Measurements from ENCODE around the gene SLC30A7. TPM values are rescaled to one million over a fixed set of nuclear protein-coding genes. Genes with fewer than 3 reads are reported as not detected.

The SLC30A7 gene
- total RNA-seq, 1 donor: 75.3 TPM

DNA sequence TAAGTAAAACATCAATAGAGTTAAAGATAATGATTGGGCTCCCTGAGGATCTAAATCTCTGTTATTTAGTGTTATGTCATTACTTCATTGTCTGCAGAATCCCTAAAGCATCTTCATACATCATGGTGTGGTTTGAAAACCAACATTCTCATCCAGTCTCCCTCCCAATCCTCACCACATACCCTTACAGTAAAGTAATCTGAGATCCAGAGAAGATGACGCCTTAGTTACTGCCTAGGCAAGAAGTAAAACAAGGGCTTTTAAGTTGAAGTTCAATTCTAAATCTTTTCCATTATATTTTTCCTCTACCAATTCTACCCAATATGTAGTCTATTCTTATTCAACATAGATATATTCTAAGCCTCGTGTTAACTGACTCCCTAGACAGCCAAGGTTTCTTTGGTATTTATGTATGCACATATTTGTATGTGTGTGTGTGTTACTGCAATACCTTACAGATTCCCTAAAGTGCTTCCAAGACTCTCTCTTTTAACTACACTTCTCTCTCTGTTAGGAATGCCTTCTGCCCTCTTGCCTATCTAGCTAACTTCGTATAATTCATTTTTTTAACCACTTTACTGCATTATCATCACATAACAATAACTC is 112.4 kb downstream of the SLC30A7 start:
- no peak for DNase-seq (ENCODE audit: low read depth)
- TF ChIP-seq, protein P1, sequence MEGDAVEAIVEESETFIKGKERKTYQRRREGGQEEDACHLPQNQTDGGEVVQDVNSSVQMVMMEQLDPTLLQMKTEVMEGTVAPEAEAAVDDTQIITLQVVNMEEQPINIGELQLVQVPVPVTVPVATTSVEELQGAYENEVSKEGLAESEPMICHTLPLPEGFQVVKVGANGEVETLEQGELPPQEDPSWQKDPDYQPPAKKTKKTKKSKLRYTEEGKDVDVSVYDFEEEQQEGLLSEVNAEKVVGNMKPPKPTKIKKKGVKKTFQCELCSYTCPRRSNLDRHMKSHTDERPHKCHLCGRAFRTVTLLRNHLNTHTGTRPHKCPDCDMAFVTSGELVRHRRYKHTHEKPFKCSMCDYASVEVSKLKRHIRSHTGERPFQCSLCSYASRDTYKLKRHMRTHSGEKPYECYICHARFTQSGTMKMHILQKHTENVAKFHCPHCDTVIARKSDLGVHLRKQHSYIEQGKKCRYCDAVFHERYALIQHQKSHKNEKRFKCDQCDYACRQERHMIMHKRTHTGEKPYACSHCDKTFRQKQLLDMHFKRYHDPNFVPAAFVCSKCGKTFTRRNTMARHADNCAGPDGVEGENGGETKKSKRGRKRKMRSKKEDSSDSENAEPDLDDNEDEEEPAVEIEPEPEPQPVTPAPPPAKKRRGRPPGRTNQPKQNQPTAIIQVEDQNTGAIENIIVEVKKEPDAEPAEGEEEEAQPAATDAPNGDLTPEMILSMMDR (IDR thresholded peaks at IDR 0.05; ENCODE audit: insufficient read depth, low read length): no peak
- no peak overlapping the region for H3K4me3 ChIP-seq (ENCODE audit: low read depth, low read length)

- no peak overlapping the region for H3K4me3 ChIP-seq (ENCODE audit: low read depth, low read length)
- TF ChIP-seq, protein P1 (IDR thresholded peaks at IDR 0.05; ENCODE audit: insufficient read depth, low read length): no peak
- no peak for DNase-seq (ENCODE audit: low read depth)
Measured at GRCh38 chr1:101013776-101014175, 117.9 kb downstream of the SLC30A7 start.

- no peak overlapping the region for H3K4me3 ChIP-seq (ENCODE audit: low read depth, low read length)
- TF ChIP-seq, protein P1 (IDR thresholded peaks at IDR 0.05; ENCODE audit: insufficient read depth, low read length): no peak
- DNase-seq (ENCODE audit: low read depth): no peak
Measured at GRCh38 chr1:101017448-101017847, 121.6 kb downstream of the SLC30A7 start.

- no peak overlapping the region for H3K4me3 ChIP-seq (ENCODE audit: low read depth, low read length)
- peak; percentile 72 for DNase-seq (ENCODE audit: low read depth)
- TF ChIP-seq, protein P1 (IDR thresholded peaks at IDR 0.05; ENCODE audit: insufficient read depth, low read length): no peak
Measured at GRCh38 chr1:101022294-101022693, 126.4 kb downstream of the SLC30A7 start.

DNA sequence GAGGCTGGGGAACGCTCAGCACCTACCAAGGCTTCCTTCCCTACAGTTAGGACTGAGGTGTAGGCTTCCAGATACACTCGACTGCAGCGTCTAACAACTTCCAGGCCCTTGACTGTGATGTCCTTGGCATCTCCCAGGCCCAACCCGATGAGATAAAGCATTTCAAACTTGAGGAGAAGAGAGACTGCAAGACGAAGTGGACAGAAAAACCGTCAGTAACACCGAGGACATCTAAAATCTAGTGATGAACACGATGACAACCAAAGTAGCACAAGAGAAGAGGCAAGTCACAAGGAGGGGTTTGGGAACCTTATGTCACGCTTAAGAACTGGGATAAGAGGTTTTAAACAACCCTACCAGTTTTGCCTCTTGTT is 129.4 kb downstream of the SLC30A7 start:
- no peak for DNase-seq (ENCODE audit: low read depth)
- TF ChIP-seq, protein P1 (IDR thresholded peaks at IDR 0.05; ENCODE audit: insufficient read depth, low read length): no peak
- H3K4me3 ChIP-seq (ENCODE audit: low read depth, low read length): peak overlapping the region; percentile 83

DNA sequence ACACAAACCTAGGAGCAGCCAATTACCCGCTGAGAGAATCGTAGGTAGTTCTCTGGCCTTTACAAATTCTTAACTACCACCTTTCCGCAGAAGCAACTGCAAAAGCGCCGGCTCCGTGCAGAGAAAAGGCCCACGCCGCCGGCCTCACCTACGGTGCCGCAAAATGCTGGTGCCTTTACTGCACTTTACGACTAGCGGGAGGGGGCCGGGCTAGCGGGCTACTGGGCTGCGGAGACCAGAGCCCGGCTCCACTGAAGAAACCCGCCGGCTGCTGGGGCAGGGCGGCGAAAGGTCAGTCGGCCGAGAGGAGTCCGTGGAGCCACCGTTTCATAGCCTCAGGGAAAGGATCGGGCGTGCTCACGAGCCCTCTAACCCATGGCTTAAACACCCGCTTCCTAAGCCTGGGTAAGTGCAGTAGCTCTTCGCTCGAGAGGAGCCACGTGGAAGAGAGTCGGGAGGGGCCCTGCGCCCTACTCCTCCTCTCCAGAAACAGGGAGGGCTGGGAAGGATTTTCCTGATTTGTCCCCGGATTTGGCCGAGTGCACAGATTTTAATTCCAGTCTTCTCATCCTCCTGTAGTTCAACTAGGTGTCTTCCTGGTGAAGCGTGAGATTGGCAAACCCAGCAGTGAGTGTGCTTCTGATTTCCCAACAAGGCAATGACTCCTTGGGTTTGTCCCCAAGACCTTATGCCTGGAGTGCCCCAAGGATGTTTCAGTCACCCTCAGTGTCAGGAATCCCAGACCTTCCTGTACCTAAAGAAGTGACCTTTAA is 130.0 kb downstream of the SLC30A7 start, which contains the start of gene DPH5:
TSS of gene DPH5 (minus strand) at position 128 of the 773 bp plus-strand sequence. CDS start 341 bp downstream, outside the sequence.
- H3K4me3 ChIP-seq (ENCODE audit: low read depth, low read length): peak within 1 kb of the TSS; percentile 83
- DNase-seq (ENCODE audit: low read depth): peak; percentile 91
- TF ChIP-seq, protein P1 (IDR thresholded peaks at IDR 0.05; ENCODE audit: insufficient read depth, low read length): no peak

All from fibroblast of the aortic adventitia (primary cell).